CD14-positive monocyte (primary cell): Measurements from ENCODE around the gene CHKB. TPM values are rescaled to one million over a fixed set of nuclear protein-coding genes. Genes with fewer than 3 reads are reported as not detected.

ENCODE experiments used
- DNase-seq, 3 donors: peaks; one replicate each; pipeline ENCODE4 v3.0.0-alpha.2; 2011 to 2022
- H2AFZ ChIP-seq: 2 replicates; pipeline ENCODE4 v1.6.0; 2012; ENCODE audit warnings: mild to moderate bottlenecking, low read depth, low read length, inconsistent platforms; ENCODE audit not compliant: insufficient read depth, poor library complexity, severe bottlenecking
- H3K27ac ChIP-seq, 2 donors: 1 replicate in 1 of 2; 2 replicates in 1 of 2; pipeline ENCODE4 v1.5.1; 2012 to 2013; ENCODE audit warnings: low read length in 2 of 2, control low read depth in 1 of 2, inconsistent platforms in 1 of 2, low read depth in 1 of 2, mild to moderate bottlenecking in 1 of 2
- H3K27me3 ChIP-seq, 2 donors: one replicate each; pipeline versions ENCODE4 v1.6.0 to v1.6.1; 2011 to 2013; ENCODE audit warnings: low read length in 2 of 2; ENCODE audit not compliant: control insufficient read depth in 2 of 2, insufficient read depth in 2 of 2
- H3K36me3 ChIP-seq, 2 donors: replicated peaks in 1 of 2; 1 replicate in 1 of 2; 2 replicates in 1 of 2; pipeline versions ENCODE4 v1.5.1 to v1.6.1; 2012 to 2013; ENCODE audit warnings: low read length in 2 of 2, control low read depth in 1 of 2, inconsistent platforms in 1 of 2, mild to moderate bottlenecking in 1 of 2; ENCODE audit not compliant: insufficient read depth in 2 of 2, control insufficient read depth in 1 of 2
- H3K4me1 ChIP-seq, 2 donors: 1 replicate in 1 of 2; 2 replicates in 1 of 2; pipeline versions ENCODE4 v1.5.1 to v1.6.1; 2012 to 2013; ENCODE audit warnings: low read length in 2 of 2, control low read depth in 1 of 2, inconsistent platforms in 1 of 2, mild to moderate bottlenecking in 1 of 2, moderate library complexity in 1 of 2; ENCODE audit not compliant: insufficient read depth in 2 of 2, control insufficient read depth in 1 of 2
- H3K4me2 ChIP-seq: replicated peaks from 2 replicates; pipeline ENCODE3; 2012; ENCODE audit warnings: low read length, moderate library complexity, mild to moderate bottlenecking; ENCODE audit not compliant: poor library complexity, severe bottlenecking; ENCODE audit errors: extremely low read depth
- H3K4me3 ChIP-seq, 3 experiments: fragments of 200-600 bp in 1 of 3; sonication (generic) in 1 of 3; replicated peaks in 1 of 3; 1 replicate in 2 of 3; 2 replicates in 1 of 3; pipeline ENCODE4 v1.5.1; 2011 to 2013; ENCODE audit warnings: low read length in 3 of 3, mild to moderate bottlenecking in 3 of 3, control low read depth in 2 of 3, low read depth in 2 of 3, inconsistent platforms in 1 of 3, moderate library complexity in 1 of 3
- H3K79me2 ChIP-seq: 2 replicates; pipeline ENCODE4 v1.6.0; 2012; ENCODE audit warnings: mild to moderate bottlenecking, control low read depth, inconsistent platforms, low read length, moderate library complexity; ENCODE audit not compliant: insufficient read depth
- H3K9ac ChIP-seq: 2 replicates; pipeline ENCODE4 v1.6.0; 2017; ENCODE audit warnings: low read length, mild to moderate bottlenecking; ENCODE audit not compliant: insufficient read depth, poor library complexity, severe bottlenecking
- H3K9me3 ChIP-seq, 2 donors: replicated peaks in 1 of 2; 1 replicate in 1 of 2; 2 replicates in 1 of 2; pipeline versions ENCODE4 v1.5.1 to v1.6.1; 2012 to 2013; ENCODE audit warnings: low read length in 2 of 2, control low read depth in 1 of 2; ENCODE audit not compliant: control insufficient read depth in 1 of 2, insufficient read depth in 1 of 2
- H4K20me1 ChIP-seq: 2 replicates; pipeline ENCODE4 v1.6.0; 2012; ENCODE audit warnings: mild to moderate bottlenecking, low read length, control low read depth, moderate library complexity; ENCODE audit not compliant: insufficient read depth
- H3K27ac Mint-ChIP-seq, 7 donors: one replicate each; pipeline ENCODE4 v1.8.0; 2020; ENCODE audit warnings: mild to moderate bottlenecking in 7 of 7, mixed read lengths in 7 of 7, moderate library complexity in 6 of 7, inconsistent platforms in 2 of 7
- H3K27me3 Mint-ChIP-seq, 3 donors: one replicate each; pipeline ENCODE4 v1.8.0; 2021 to 2022; ENCODE audit warnings: low read depth in 3 of 3, mild to moderate bottlenecking in 3 of 3, mixed read lengths in 3 of 3, moderate library complexity in 3 of 3, inconsistent platforms in 1 of 3
- H3K36me3 Mint-ChIP-seq, 2 donors: one replicate each; pipeline ENCODE4 v1.8.0; 2020; ENCODE audit warnings: mixed read lengths in 2 of 2, inconsistent platforms in 1 of 2, mild to moderate bottlenecking in 1 of 2
- H3K4me1 Mint-ChIP-seq: one replicate; pipeline ENCODE4 v1.8.0; 2020; ENCODE audit warnings: mild to moderate bottlenecking, mixed read lengths
- H3K4me3 Mint-ChIP-seq, 2 donors: one replicate each; pipeline ENCODE4 v1.8.0; 2020; ENCODE audit warnings: mild to moderate bottlenecking in 2 of 2, mixed read lengths in 2 of 2, moderate library complexity in 1 of 2
- H3K9me3 Mint-ChIP-seq, 7 donors: one replicate each; pipeline ENCODE4 v1.8.0; 2020 to 2022; ENCODE audit warnings: mixed read lengths in 7 of 7, mild to moderate bottlenecking in 6 of 7, moderate library complexity in 6 of 7, inconsistent platforms in 2 of 7
- WGBS: methylation state at CpG from one replicate; pipeline ENCODE4 v1.1.5; 2013; ENCODE audit warnings: missing lambda C conversion rate; ENCODE audit not compliant: insufficient coverage; 5-methylcytosine and 5-hydroxymethylcytosine counted together
- intact Hi-C, 2 donors: fragments of 100-400 bp; cut with micrococcal nuclease; formaldehyde crosslinking; loops; one replicate each; pipeline versions ENCODE4 v1.15.0 to v1.15.1; 2023
- polyA plus RNA-seq, 3 donors: library from polyadenylated mRNA; depleted of rRNA in 1 of 3; unstranded in 2 of 3; stranded (reverse) in 1 of 3; fragments of 300-500 nt in 2 of 3; fragments of >200 nt in 1 of 3; fragmentation: Illumina TruSeq in 2 of 3; gene quantifications; 1 replicate in 2 of 3; 2 replicates in 1 of 3; pipeline ENCODE4 v1.2.3, GENCODE V29; 2012 to 2021
- TF ChIP-seq, protein P1 (sequence below): fragments of 200-600 bp; IDR thresholded peaks from one replicate; pipeline ENCODE4 v1.8.0; 2022; ENCODE audit warnings: antibody characterized with exemption, mild to moderate bottlenecking

The CHKB gene
- polyA plus RNA-seq, 3 donors = 29.1 to 286 (median 31.3) TPM

DNA sequence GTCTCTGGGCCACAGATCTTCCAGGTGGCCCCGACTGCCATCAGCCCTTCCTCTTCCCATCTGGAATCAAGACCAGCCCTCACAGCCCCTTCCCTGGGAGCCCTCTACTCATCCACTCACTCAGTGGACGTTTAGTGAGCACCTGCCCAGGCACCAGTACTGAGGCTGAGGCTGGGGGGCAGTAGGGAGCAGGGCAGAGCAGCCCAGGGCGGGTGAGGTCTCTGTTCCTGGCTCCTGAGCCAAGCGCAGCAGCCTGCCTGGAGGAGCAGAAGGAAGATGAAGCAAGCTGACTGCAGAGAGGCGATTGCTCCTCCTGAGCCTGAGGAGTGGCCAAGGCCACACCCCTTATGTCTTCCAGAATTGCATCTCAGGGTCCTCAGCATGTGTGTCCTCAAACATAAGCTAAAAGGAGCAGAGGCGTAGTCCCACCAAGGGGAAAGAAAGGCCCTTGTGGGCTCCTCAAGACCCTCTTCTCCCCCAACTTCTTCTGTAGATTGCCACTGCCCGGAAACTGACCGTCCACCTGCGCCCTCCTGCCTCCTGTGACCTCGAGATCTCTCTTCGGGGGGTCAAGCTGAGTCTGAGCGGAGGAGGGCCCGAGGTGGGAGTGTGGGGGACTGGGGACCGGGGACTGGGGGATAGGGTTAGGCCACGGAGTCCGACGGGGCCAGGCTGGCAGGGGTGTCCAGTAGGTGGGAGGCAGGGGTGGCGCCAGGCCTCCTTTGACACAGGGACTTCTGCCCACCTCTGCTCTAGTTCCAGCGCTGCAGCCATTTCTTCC lies 23.7 kb upstream of the CHKB start:
- peaks cover 27 to 50% of the 10 kb centered on the region in 2 donors for H3K27me3 ChIP-seq
- no peak overlapping the region for H3K4me3 ChIP-seq
- H3K9ac ChIP-seq = no peak overlapping the region
- peak in 1 of 3 donors; percentile 3 for DNase-seq
- Mint-ChIP-seq H3K36me3 (peaks cover 0 to 10% of the 10 kb centered on the region in 2 donors), H3K4me3 (peak overlapping the region in 1 of 2 donors; percentile 21), H3K27ac (no peak overlapping the region), H3K9me3 (peaks cover 0 to 14% (median 4%) of the 10 kb centered on the region in 7 donors), H3K27me3 (peaks cover 47 to 89% (median 63%) of the 10 kb centered on the region in 3 donors), H3K4me1 (no peaks in the 10 kb centered on the region)
- H3K9me3 ChIP-seq = peaks cover 0 to 16% of the 10 kb centered on the region in 2 donors
- H3K4me2 ChIP-seq = no peak overlapping the region
- no peak overlapping the region for H2AFZ ChIP-seq
- intact Hi-C loops = no loop called here
- no peaks in the 10 kb centered on the region for H3K79me2 ChIP-seq
- no peaks in the 10 kb centered on the region for H3K4me1 ChIP-seq
- WGBS = 74% methylated on average over 14 of the region's 19 CpGs
- TF ChIP-seq, protein P1, sequence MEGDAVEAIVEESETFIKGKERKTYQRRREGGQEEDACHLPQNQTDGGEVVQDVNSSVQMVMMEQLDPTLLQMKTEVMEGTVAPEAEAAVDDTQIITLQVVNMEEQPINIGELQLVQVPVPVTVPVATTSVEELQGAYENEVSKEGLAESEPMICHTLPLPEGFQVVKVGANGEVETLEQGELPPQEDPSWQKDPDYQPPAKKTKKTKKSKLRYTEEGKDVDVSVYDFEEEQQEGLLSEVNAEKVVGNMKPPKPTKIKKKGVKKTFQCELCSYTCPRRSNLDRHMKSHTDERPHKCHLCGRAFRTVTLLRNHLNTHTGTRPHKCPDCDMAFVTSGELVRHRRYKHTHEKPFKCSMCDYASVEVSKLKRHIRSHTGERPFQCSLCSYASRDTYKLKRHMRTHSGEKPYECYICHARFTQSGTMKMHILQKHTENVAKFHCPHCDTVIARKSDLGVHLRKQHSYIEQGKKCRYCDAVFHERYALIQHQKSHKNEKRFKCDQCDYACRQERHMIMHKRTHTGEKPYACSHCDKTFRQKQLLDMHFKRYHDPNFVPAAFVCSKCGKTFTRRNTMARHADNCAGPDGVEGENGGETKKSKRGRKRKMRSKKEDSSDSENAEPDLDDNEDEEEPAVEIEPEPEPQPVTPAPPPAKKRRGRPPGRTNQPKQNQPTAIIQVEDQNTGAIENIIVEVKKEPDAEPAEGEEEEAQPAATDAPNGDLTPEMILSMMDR = peak; percentile 56
- H3K27ac ChIP-seq = no peak overlapping the region
- no peaks in the 10 kb centered on the region for H3K36me3 ChIP-seq
- H4K20me1 ChIP-seq = no peaks in the 10 kb centered on the region

DNA sequence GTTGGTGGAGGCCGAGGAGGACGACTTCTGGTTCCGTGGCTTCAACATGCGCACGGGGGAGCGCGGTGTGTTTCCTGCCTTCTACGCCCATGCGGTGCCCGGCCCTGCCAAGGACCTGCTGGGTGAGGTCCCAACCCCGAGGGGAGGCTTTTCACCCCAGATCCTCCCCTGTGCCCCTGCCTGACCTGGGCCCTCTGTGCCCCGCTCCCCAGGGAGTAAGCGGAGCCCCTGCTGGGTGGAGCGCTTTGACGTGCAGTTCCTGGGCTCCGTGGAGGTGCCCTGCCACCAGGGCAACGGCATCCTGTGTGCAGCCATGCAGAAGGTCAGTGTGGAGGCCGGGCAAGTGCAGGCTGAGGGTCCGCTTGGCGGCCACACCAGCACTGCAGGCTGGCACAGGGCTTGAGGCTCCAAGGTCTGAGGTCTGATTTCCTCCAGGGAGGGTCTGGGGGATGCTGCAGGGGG lies 23.0 kb upstream of the CHKB start:
- Histone ChIP-seq H3K4me3 (no peak overlapping the region), H3K9me3 (peaks cover 0 to 16% of the 10 kb centered on the region in 2 donors), H3K27me3 (peaks cover 30 to 54% of the 10 kb centered on the region in 2 donors), H2AFZ (no peak overlapping the region), H3K27ac (no peak overlapping the region), H3K4me1 (no peaks in the 10 kb centered on the region), H3K9ac (no peak overlapping the region), H3K4me2 (no peak overlapping the region), H3K36me3 (no peaks in the 10 kb centered on the region), H4K20me1 (no peaks in the 10 kb centered on the region), H3K79me2 (no peaks in the 10 kb centered on the region)
- Mint-ChIP-seq H3K4me3 (peak overlapping the region in 1 of 2 donors; percentile 51), H3K27me3 (peaks cover 50 to 90% (median 64%) of the 10 kb centered on the region in 3 donors), H3K27ac (no peak overlapping the region), H3K4me1 (no peaks in the 10 kb centered on the region), H3K9me3 (peaks cover 0 to 14% (median 4%) of the 10 kb centered on the region in 7 donors), H3K36me3 (peaks cover 0 to 10% of the 10 kb centered on the region in 2 donors)
- no peak for DNase-seq
- intact Hi-C loops = no loop called here
- TF ChIP-seq, protein P1 = no peak
- WGBS = 83% methylated on average over 18 of the region's 20 CpGs
